Transverse colon (tissue), 4 donors: ENCODE data around the gene TLN1. TPM values are rescaled to one million over a fixed set of nuclear protein-coding genes. Genes with fewer than 3 reads are reported as not detected.

Source experiments
- DNase-seq: peaks from one replicate; pipeline ENCODE4 v3.0.0-alpha.2; 2019
- H3K27ac ChIP-seq, 4 donors: fragments of 200-600 bp; sonication (generic); 2 replicates each; pipeline ENCODE4 v1.5.1; 2016 to 2018; ENCODE audit warnings: inconsistent platforms in 4 of 4
- H3K27me3 ChIP-seq: fragments of 200-600 bp; sonication (generic); 2 replicates; pipeline ENCODE4 v1.5.1; 2017; ENCODE audit warnings: inconsistent platforms
- H3K36me3 ChIP-seq, 4 donors: fragments of 200-600 bp; sonication (generic); 2 replicates each; pipeline ENCODE4 v1.5.1; 2017 to 2019; ENCODE audit warnings: inconsistent platforms in 4 of 4
- H3K4me1 ChIP-seq, 4 donors: fragments of 200-600 bp; sonication (generic); 2 replicates each; pipeline ENCODE4 v1.5.1; 2017 to 2020; ENCODE audit warnings: inconsistent platforms in 4 of 4
- H3K4me3 ChIP-seq, 4 donors: fragments of 200-600 bp; sonication (generic); 1 replicate in 1 of 4; 2 replicates in 3 of 4; pipeline versions ENCODE4 v1.5.1 to v1.6.1; 2017 to 2019; ENCODE audit warnings: inconsistent platforms in 4 of 4
- H3K9me3 ChIP-seq, 2 donors: fragments of 200-600 bp; sonication (generic); 2 replicates each; pipeline ENCODE4 v1.5.1; 2017 to 2019; ENCODE audit warnings: inconsistent platforms in 2 of 2
- CTCF ChIP-seq, 5 experiments: fragments of 200-600 bp in 3 of 5; fragments of 450-650 bp in 2 of 5; sonication (generic) in 3 of 5; IDR thresholded peaks; 1 replicate in 2 of 5; 2 replicates in 3 of 5; pipeline ENCODE4 v1.5.1; 2016 to 2017; ENCODE audit warnings: antibody characterized with exemption in 5 of 5, inconsistent platforms in 3 of 5, mild to moderate bottlenecking in 2 of 5, moderate library complexity in 1 of 5
- EP300 ChIP-seq: sonication (generic); formaldehyde crosslinking; IDR thresholded peaks from one replicate; pipeline ENCODE4 v1.6.1; 2017; ENCODE audit warnings: antibody characterized with exemption, low read depth
- POLR2A ChIP-seq: fragments of 450-650 bp; IDR thresholded peaks from one replicate; pipeline ENCODE4 v1.6.1; 2016; ENCODE audit warnings: antibody characterized with exemption, mild to moderate bottlenecking, moderate library complexity
- POLR2AphosphoS5 ChIP-seq, 3 donors: sonication (generic); formaldehyde crosslinking; IDR thresholded peaks; one replicate each; pipeline ENCODE4 v1.6.1; 2016; ENCODE audit warnings: antibody characterized with exemption in 3 of 3
- WGBS, 2 donors: methylation state at CpG; one replicate each; pipeline ENCODE4 v1.1.5; 2018; ENCODE audit warnings: low coverage in 1 of 2; 5-methylcytosine and 5-hydroxymethylcytosine counted together
- in situ Hi-C, 4 donors: fragments of 200-750 bp; cut with MboI; loops; one replicate each; pipeline versions ENCODE4 v1.15.0 to v1.15.1; 2017; ENCODE audit warnings: low sequenced_read_pairs in 3 of 4, low pct_ligation_motif_present in 1 of 4, low pct_unique_long_range_greater_than_20kb in 1 of 4
- intact Hi-C: fragments of 100-400 bp; cut with DNase I; formaldehyde crosslinking; loops from one replicate; pipeline ENCODE4 v1.15.1; 2023; ENCODE audit warnings: low total_unique reads
- total RNA-seq, 4 donors: library from RNA; depleted of rRNA; stranded (reverse); fragments of >200 nt; gene quantifications; one replicate each; pipeline ENCODE4 v1.1.0, GENCODE V29; 2016

The TLN1 gene
- total RNA-seq, 4 donors from 2014 or later: 158 to 328 (median 177) TPM

- in situ Hi-C loops: no loop called here
- Histone ChIP-seq H3K27ac (no peak overlapping the region), H3K4me1 (no peaks in the 10 kb centered on the region), H3K9me3 (no peaks in the 10 kb centered on the region), H3K36me3 (peaks cover 1 to 94% (median 46%) of the 10 kb centered on the region in 4 donors), H3K27me3 (no peaks in the 10 kb centered on the region), H3K4me3 (no peak overlapping the region)
- WGBS, 2 donors: 87 to 91% methylated on average over 3 of the region's 3 CpGs
- DNase-seq: no peak
- TF ChIP-seq EP300 (no peak), POLR2AphosphoS5 (IDR thresholded peaks at IDR 0.05) (no peak), POLR2A (no peak), CTCF (IDR thresholded peaks at IDR 0.05) (no peak)
- intact Hi-C loops: no loop called here
These were observed 18.4 kb downstream of the TLN1 start for GRCh38 chr9:35713578-35713977.

- Histone ChIP-seq H3K27me3 (no peaks in the 10 kb centered on the region), H3K27ac (no peak overlapping the region), H3K36me3 (peaks cover 1 to 96% (median 47%) of the 10 kb centered on the region in 4 donors), H3K4me3 (no peak overlapping the region), H3K4me1 (no peaks in the 10 kb centered on the region), H3K9me3 (no peaks in the 10 kb centered on the region)
- in situ Hi-C loops (no loop called here), intact Hi-C loops (no loop called here)
- no peak for DNase-seq
- WGBS, 2 donors: 93% methylated on average over 11 of the region's 11 CpGs; no CpG with 5 or more reads in 1 of the 2 donors
- TF ChIP-seq EP300 (no peak), CTCF (IDR thresholded peaks at IDR 0.05) (no peak), POLR2A (no peak), POLR2AphosphoS5 (IDR thresholded peaks at IDR 0.05) (no peak)
These were observed 19.1 kb downstream of the TLN1 start for GRCh38 chr9:35712762-35713400.

- intact Hi-C loops: no loop called here
- in situ Hi-C loops: no loop called here
- H3K36me3 ChIP-seq: peaks cover 1 to 96% (median 46%) of the 10 kb centered on the region in 4 donors
- no peak for TF ChIP-seq POLR2A
- TF ChIP-seq POLR2AphosphoS5 (IDR thresholded peaks at IDR 0.05): no peak
- TF ChIP-seq CTCF (IDR thresholded peaks at IDR 0.05): no peak
- no peak for TF ChIP-seq EP300
- H3K27me3 ChIP-seq: no peaks in the 10 kb centered on the region
- no peaks in the 10 kb centered on the region for H3K9me3 ChIP-seq
- DNase-seq: no peak
- WGBS, 2 donors: 88% methylated on average over 6 to 21 of the region's 21 CpGs
- no peak overlapping the region for H3K4me3 ChIP-seq
- no peak overlapping the region for H3K27ac ChIP-seq
- no peaks in the 10 kb centered on the region for H3K4me1 ChIP-seq
These were observed 20.2 kb downstream of the TLN1 start for GRCh38 chr9:35711501-35712428.

GRCh38 chr9:35710818-35711500 lies 21.0 kb downstream of the TLN1 start:
- intact Hi-C loops: no loop called here
- DNase-seq: no peak
- in situ Hi-C loops: no loop called here
- no peak for TF ChIP-seq EP300
- TF ChIP-seq POLR2AphosphoS5 (IDR thresholded peaks at IDR 0.05): no peak
- no peak for TF ChIP-seq CTCF (IDR thresholded peaks at IDR 0.05)
- no peak for TF ChIP-seq POLR2A
- Histone ChIP-seq H3K9me3 (no peaks in the 10 kb centered on the region), H3K4me1 (no peaks in the 10 kb centered on the region), H3K36me3 (peaks cover 1 to 96% (median 44%) of the 10 kb centered on the region in 4 donors), H3K4me3 (no peak overlapping the region), H3K27me3 (no peaks in the 10 kb centered on the region), H3K27ac (no peak overlapping the region)
- WGBS, 2 donors: 88% methylated on average over 7 of the region's 7 CpGs; no CpG with 5 or more reads in 1 of the 2 donors
